OCI-LY3 (cell line): ENCODE results near the gene SLC2A6.

Experiments
- H2AFZ ChIP-seq: fragments of 200-600, 300-600 bp; shearing (Covaris generic); 2 replicates; pipeline ENCODE4 v1.6.0; 2014; ENCODE audit warnings: antibody characterized with exemption, low read depth, low read length
- H3K27ac ChIP-seq: fragments of 200-600, 300-600 bp; sonication (generic); 2 replicates; pipeline ENCODE4 v1.5.1; 2014; ENCODE audit warnings: mild to moderate bottlenecking, low read length, moderate library complexity, mixed read lengths
- H3K27me3 ChIP-seq: fragments of 200-600, 300-600 bp; sonication (generic); 2 replicates; pipeline ENCODE4 v1.6.1; 2014; ENCODE audit warnings: low read depth, low read length, mixed read lengths
- H3K36me3 ChIP-seq: fragments of 200-600, 300-600 bp; sonication (generic); replicated peaks from 2 replicates; pipeline ENCODE3; 2014; ENCODE audit warnings: low read depth, low read length, mixed read lengths
- H3K4me1 ChIP-seq: fragments of 300-600, 200-600 bp; sonication (generic); 2 replicates; pipeline ENCODE4 v1.6.1; 2014; ENCODE audit warnings: low read length, mixed read lengths
- H3K4me2 ChIP-seq: fragments of 200-600, 300-600 bp; sonication (generic); 2 replicates; pipeline ENCODE4 v1.6.1; 2014; ENCODE audit warnings: low read length, mixed read lengths
- H3K4me3 ChIP-seq: fragments of 300-600, 200-600 bp; sonication (generic); 2 replicates; pipeline ENCODE4 v1.5.1; 2014; ENCODE audit warnings: antibody characterized with exemption, mild to moderate bottlenecking, low read length, moderate library complexity
- H3K79me2 ChIP-seq: fragments of 300-600, 200-600 bp; shearing (Covaris generic); 2 replicates; pipeline ENCODE4 v1.6.1; 2014; ENCODE audit warnings: mild to moderate bottlenecking, low read length, mixed read lengths
- H3K9ac ChIP-seq: fragments of 300-600, 200-600 bp; shearing (Covaris generic); 2 replicates; pipeline ENCODE4 v1.6.0; 2014; ENCODE audit warnings: mild to moderate bottlenecking, low read length, moderate library complexity
- H3K9me3 ChIP-seq: fragments of 200-600, 300-600 bp; shearing (Covaris generic); 2 replicates; pipeline ENCODE4 v1.6.1; 2014; ENCODE audit warnings: low read length, mixed read lengths; ENCODE audit not compliant: insufficient read depth
- H4K20me1 ChIP-seq: fragments of 200-600, 300-600 bp; sonication (generic); 2 replicates; pipeline ENCODE4 v1.6.1; 2016; ENCODE audit warnings: low read length, mixed read lengths; ENCODE audit not compliant: insufficient read depth
- CTCF ChIP-seq: fragments of 200-600, 300-600 bp; sonication (generic); IDR thresholded peaks from 2 replicates; pipeline ENCODE4 v1.5.1; 2014; ENCODE audit warnings: antibody characterized with exemption, low read length, low read depth
- EZH2phosphoT487 ChIP-seq: fragments of 200-600 bp; shearing (Covaris generic); IDR thresholded peaks from 2 replicates; pipeline ENCODE4 v1.6.1; 2018; ENCODE audit warnings: antibody characterized with exemption, mixed run types, low read depth

The SLC2A6 gene

DNA sequence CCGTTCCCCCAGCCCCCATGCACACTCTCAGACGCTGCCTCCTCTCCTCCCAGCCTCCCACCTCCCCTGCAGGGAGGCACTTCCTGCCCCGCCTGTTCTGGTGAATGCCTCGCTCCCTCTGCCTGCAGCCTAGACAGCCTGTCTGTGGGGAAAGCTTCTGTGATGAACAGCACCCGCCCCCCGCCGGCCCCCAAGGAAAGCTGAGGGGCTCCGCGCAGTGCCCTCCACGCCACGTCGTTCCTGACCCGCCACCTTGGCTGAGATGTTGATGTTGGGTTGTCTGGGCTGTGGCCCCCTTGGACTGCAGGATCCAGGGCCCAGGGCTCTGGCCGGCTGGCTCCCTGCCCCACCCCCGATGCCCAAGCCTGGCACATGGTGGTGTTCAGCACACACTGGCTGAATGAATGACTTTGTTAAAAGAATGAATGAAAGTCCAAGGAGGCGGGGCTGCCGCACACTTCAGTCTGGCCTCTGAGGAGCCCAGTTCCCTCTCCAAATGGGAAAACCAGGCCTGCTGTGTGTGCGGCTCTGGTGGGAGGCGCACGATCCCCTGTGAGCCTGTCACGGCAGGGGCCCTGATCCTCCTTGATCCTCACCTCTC is 47.9 kb upstream of the SLC2A6 start:
- no peaks in the 10 kb centered on the region for H3K79me2 ChIP-seq
- H3K36me3 ChIP-seq = no peaks in the 10 kb centered on the region
- H3K9ac ChIP-seq = no peak overlapping the region
- H3K27me3 ChIP-seq = peaks cover 56% of the 10 kb centered on the region
- no peaks in the 10 kb centered on the region for H3K4me1 ChIP-seq
- no peak overlapping the region for H3K27ac ChIP-seq
- H4K20me1 ChIP-seq = no peaks in the 10 kb centered on the region
- H3K9me3 ChIP-seq = no peaks in the 10 kb centered on the region
- H2AFZ ChIP-seq = no peak overlapping the region
- H3K4me2 ChIP-seq = no peak overlapping the region
- TF ChIP-seq EZH2phosphoT487 (no peak), CTCF (no peak)
- H3K4me3 ChIP-seq = no peak overlapping the region

- TF ChIP-seq EZH2phosphoT487 (no peak), CTCF (no peak)
- Histone ChIP-seq H2AFZ (no peak overlapping the region), H3K27ac (no peak overlapping the region), H4K20me1 (no peaks in the 10 kb centered on the region), H3K4me3 (no peak overlapping the region), H3K9ac (no peak overlapping the region), H3K36me3 (no peaks in the 10 kb centered on the region), H3K4me1 (no peaks in the 10 kb centered on the region), H3K4me2 (no peak overlapping the region), H3K79me2 (no peaks in the 10 kb centered on the region), H3K27me3 (peaks cover 50% of the 10 kb centered on the region), H3K9me3 (no peaks in the 10 kb centered on the region)
These were observed 46.8 kb upstream of the SLC2A6 start for GRCh38 chr9:133525677-133526076.

GRCh38 chr9:133524679-133525228 is 45.9 kb upstream of the SLC2A6 start, which contains the start of gene MYMK:
Gene MYMK (minus strand): TSS chr9:133524959. CDS start chr9:133524844, 115 bp downstream.
- Histone ChIP-seq H3K4me2 (no peak within 1 kb of the TSS), H3K9me3 (no peaks in the 10 kb centered on the region), H3K4me3 (no peak within 1 kb of the TSS), H4K20me1 (no peaks in the 10 kb centered on the region), H3K27me3 (peaks cover 43% of the 10 kb centered on the region), H3K9ac (no peak within 1 kb of the TSS), H3K36me3 (no peaks in the 10 kb centered on the region), H3K4me1 (no peaks in the 10 kb centered on the region), H3K79me2 (no peaks in the 10 kb centered on the region), H2AFZ (no peak within 1 kb of the TSS), H3K27ac (no peak within 1 kb of the TSS)
- no peak for TF ChIP-seq EZH2phosphoT487
- no peak for TF ChIP-seq CTCF

DNA sequence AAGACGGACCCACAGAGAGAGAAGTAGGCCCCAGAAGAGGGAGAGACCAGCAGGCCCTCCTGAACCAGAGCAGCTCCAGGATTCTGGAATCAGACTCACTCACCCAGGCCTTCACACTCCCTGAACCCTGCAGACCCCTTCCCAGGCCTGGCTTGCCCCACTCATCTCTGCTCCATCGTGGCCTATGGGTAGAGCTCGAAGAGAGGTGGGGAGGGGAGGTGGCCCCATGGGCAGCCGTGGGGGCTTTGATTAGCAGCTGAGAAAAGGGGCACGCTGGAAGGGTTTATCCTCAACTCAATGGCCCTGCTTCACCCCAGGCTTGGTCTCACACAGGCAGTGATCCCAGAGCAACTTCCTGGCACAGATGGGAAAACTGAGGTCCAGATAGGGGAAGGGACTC is 45.2 kb upstream of the SLC2A6 start:
- H3K36me3 ChIP-seq = no peaks in the 10 kb centered on the region
- H3K27me3 ChIP-seq = peaks cover 41% of the 10 kb centered on the region
- no peak overlapping the region for H3K4me3 ChIP-seq
- H2AFZ ChIP-seq = no peak overlapping the region
- H3K27ac ChIP-seq = no peak overlapping the region
- TF ChIP-seq CTCF = no peak
- no peak for TF ChIP-seq EZH2phosphoT487
- H3K9ac ChIP-seq = no peak overlapping the region
- H3K4me2 ChIP-seq = no peak overlapping the region
- no peaks in the 10 kb centered on the region for H3K79me2 ChIP-seq
- H4K20me1 ChIP-seq = no peaks in the 10 kb centered on the region
- no peaks in the 10 kb centered on the region for H3K9me3 ChIP-seq
- H3K4me1 ChIP-seq = no peaks in the 10 kb centered on the region
